HEK293 (cell line): ENCODE data around the gene CUEDC1.

Experiments
- AEBP2 ChIP-seq: fragments of 450-650 bp; formaldehyde crosslinking; IDR thresholded peaks from 2 replicates; pipeline ENCODE4 v1.5.1; 2016; ENCODE audit warnings: missing biosample characterization, missing genetic modification characterization, borderline replicate concordance
- ELK4 ChIP-seq: IDR thresholded peaks from 2 replicates; pipeline ENCODE4 v1.6.1; 2011; ENCODE audit warnings: mild to moderate bottlenecking, low read depth, low read length, borderline replicate concordance
- HOXC10 ChIP-seq: sonication (generic); formaldehyde crosslinking; IDR thresholded peaks from 2 replicates; pipeline ENCODE4 v1.8.1; 2023; ENCODE audit warnings: mild to moderate bottlenecking, missing genetic modification reagents
- HOXD13 ChIP-seq: sonication (generic); formaldehyde crosslinking; IDR thresholded peaks from 2 replicates; pipeline ENCODE4 v1.8.0; 2022; ENCODE audit warnings: missing genetic modification reagents, borderline replicate concordance
- KLF16 ChIP-seq: fragments of 450-650 bp; formaldehyde crosslinking; IDR thresholded peaks from 2 replicates; pipeline ENCODE4 v1.5.1; 2017; ENCODE audit warnings: missing biosample characterization, missing genetic modification characterization
- PRDM6 ChIP-seq: fragments of 450-650 bp; formaldehyde crosslinking; IDR thresholded peaks from 2 replicates; pipeline ENCODE4 v1.5.1; 2017; ENCODE audit warnings: missing biosample characterization, missing genetic modification characterization
- REST ChIP-seq: fragments of 450-650 bp; formaldehyde crosslinking; IDR thresholded peaks from 2 replicates; pipeline ENCODE4 v1.5.1; 2016; ENCODE audit warnings: missing biosample characterization, missing genetic modification characterization
- SP2 ChIP-seq: fragments of 450-650 bp; formaldehyde crosslinking; IDR thresholded peaks from 2 replicates; pipeline ENCODE4 v1.5.1; 2016; ENCODE audit warnings: missing biosample characterization, missing genetic modification characterization
- SP7 ChIP-seq: fragments of 450-650 bp; formaldehyde crosslinking; IDR thresholded peaks from 2 replicates; pipeline ENCODE4 v1.5.1; 2016; ENCODE audit warnings: missing biosample characterization, missing genetic modification characterization
- TCF7L2 ChIP-seq: IDR thresholded peaks from 2 replicates; pipeline ENCODE4 v1.6.1; 2011; ENCODE audit warnings: low read depth, mild to moderate bottlenecking, inconsistent platforms, low read length, moderate library complexity, borderline replicate concordance
- ZBTB48 ChIP-seq: fragments of 450-650 bp; formaldehyde crosslinking; IDR thresholded peaks from 2 replicates; pipeline ENCODE4 v1.5.1; 2016; ENCODE audit warnings: missing biosample characterization, missing genetic modification characterization
- ZBTB7A ChIP-seq: fragments of 450-650 bp; formaldehyde crosslinking; IDR thresholded peaks from 2 replicates; pipeline ENCODE4 v1.5.1; 2016; ENCODE audit warnings: low read depth, missing biosample characterization, missing genetic modification characterization
- ZIC2 ChIP-seq: fragments of 450-650 bp; formaldehyde crosslinking; IDR thresholded peaks from 2 replicates; pipeline ENCODE4 v1.5.1; 2016; ENCODE audit warnings: missing biosample characterization, missing genetic modification characterization
- ZNF169 ChIP-seq: fragments of 450-650 bp; formaldehyde crosslinking; IDR thresholded peaks from 2 replicates; pipeline ENCODE4 v1.5.1; 2016; ENCODE audit warnings: missing biosample characterization, missing genetic modification characterization
- ZNF223 ChIP-seq: fragments of 450-650 bp; formaldehyde crosslinking; IDR thresholded peaks from 2 replicates; pipeline ENCODE4 v1.5.1; 2016; ENCODE audit warnings: missing biosample characterization, missing genetic modification characterization
- ZNF24 ChIP-seq: fragments of 450-650 bp; formaldehyde crosslinking; IDR thresholded peaks from 2 replicates; pipeline ENCODE4 v1.5.1; 2016; ENCODE audit warnings: missing biosample characterization, missing genetic modification characterization
- ZNF302 ChIP-seq: fragments of 450-650 bp; formaldehyde crosslinking; IDR thresholded peaks from 2 replicates; pipeline ENCODE4 v1.5.1; 2016; ENCODE audit warnings: missing biosample characterization, missing genetic modification characterization, low read depth
- ZNF391 ChIP-seq: fragments of 450-650 bp; formaldehyde crosslinking; IDR thresholded peaks from 2 replicates; pipeline ENCODE4 v1.5.1; 2016; ENCODE audit warnings: low read depth, missing biosample characterization, missing genetic modification characterization, borderline replicate concordance
- ZNF404 ChIP-seq: fragments of 450-650 bp; formaldehyde crosslinking; IDR thresholded peaks from 2 replicates; pipeline ENCODE4 v1.5.1; 2017; ENCODE audit warnings: missing biosample characterization, missing genetic modification characterization
- ZNF677 ChIP-seq: fragments of 450-650 bp; IDR thresholded peaks from 2 replicates; pipeline ENCODE4 v1.5.0; 2018; ENCODE audit warnings: missing biosample characterization, mild to moderate bottlenecking, missing genetic modification characterization, moderate library complexity
- ZSCAN4 ChIP-seq: fragments of 450-650 bp; formaldehyde crosslinking; IDR thresholded peaks from 2 replicates; pipeline ENCODE4 v1.5.1; 2017; ENCODE audit warnings: missing biosample characterization, missing genetic modification characterization
- TF ChIP-seq, protein P1 (sequence below): fragments of 450-650 bp; formaldehyde crosslinking; IDR thresholded peaks from 2 replicates; pipeline ENCODE4 v1.5.1; 2016; ENCODE audit warnings: missing biosample characterization, missing genetic modification characterization, borderline replicate concordance
- TF ChIP-seq, protein P2 (sequence below): fragments of 450-650 bp; formaldehyde crosslinking; optimal IDR thresholded peaks from 2 replicates; pipeline ENCODE3; 2016; ENCODE audit warnings: missing biosample characterization, mild to moderate bottlenecking, missing genetic modification characterization

The CUEDC1 gene

GRCh38 chr17:57927048-57927723, 28.0 kb downstream of the CUEDC1 start (continued):
- TF ChIP-seq AEBP2 = no peak
- TF ChIP-seq, protein P1, sequence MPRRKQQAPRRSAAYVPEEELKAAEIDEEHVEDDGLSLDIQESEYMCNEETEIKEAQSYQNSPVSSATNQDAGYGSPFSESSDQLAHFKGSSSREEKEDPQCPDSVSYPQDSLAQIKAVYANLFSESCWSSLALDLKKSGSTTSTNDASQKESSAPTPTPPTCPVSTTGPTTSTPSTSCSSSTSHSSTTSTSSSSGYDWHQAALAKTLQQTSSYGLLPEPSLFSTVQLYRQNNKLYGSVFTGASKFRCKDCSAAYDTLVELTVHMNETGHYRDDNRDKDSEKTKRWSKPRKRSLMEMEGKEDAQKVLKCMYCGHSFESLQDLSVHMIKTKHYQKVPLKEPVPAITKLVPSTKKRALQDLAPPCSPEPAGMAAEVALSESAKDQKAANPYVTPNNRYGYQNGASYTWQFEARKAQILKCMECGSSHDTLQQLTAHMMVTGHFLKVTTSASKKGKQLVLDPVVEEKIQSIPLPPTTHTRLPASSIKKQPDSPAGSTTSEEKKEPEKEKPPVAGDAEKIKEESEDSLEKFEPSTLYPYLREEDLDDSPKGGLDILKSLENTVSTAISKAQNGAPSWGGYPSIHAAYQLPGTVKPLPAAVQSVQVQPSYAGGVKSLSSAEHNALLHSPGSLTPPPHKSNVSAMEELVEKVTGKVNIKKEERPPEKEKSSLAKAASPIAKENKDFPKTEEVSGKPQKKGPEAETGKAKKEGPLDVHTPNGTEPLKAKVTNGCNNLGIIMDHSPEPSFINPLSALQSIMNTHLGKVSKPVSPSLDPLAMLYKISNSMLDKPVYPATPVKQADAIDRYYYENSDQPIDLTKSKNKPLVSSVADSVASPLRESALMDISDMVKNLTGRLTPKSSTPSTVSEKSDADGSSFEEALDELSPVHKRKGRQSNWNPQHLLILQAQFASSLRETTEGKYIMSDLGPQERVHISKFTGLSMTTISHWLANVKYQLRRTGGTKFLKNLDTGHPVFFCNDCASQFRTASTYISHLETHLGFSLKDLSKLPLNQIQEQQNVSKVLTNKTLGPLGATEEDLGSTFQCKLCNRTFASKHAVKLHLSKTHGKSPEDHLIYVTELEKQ (tag by site-specific recombination) = no peak
- peak; percentile 100 for TF ChIP-seq ZIC2 (tag by site-specific recombination)
- no peak for TF ChIP-seq HOXC10 (CRISPR knock-in tag)
- peak; percentile 53; the same call in 1 of the 2 replicates for TF ChIP-seq ZBTB48 (tag by site-specific recombination)
- no peak for TF ChIP-seq ZNF302 (tag by site-specific recombination)
- TF ChIP-seq ZNF677 = no peak
- no peak for TF ChIP-seq ZNF404
- no peak for TF ChIP-seq TCF7L2
- no peak for TF ChIP-seq ZSCAN4
- TF ChIP-seq ZNF169 = no peak
- no peak; the same call in 1 of the 2 replicates for TF ChIP-seq ZNF24
- no peak for TF ChIP-seq ZBTB7A (tag by site-specific recombination)
- TF ChIP-seq ZNF391 (tag by site-specific recombination) = no peak
- no peak for TF ChIP-seq HOXD13 (CRISPR knock-in tag)
- no peak for TF ChIP-seq REST (tag by site-specific recombination)
- TF ChIP-seq SP7 = peak; percentile 80
- TF ChIP-seq PRDM6 (tag by site-specific recombination) = peak; percentile 61
- TF ChIP-seq ELK4 = no peak
- TF ChIP-seq, protein P2, sequence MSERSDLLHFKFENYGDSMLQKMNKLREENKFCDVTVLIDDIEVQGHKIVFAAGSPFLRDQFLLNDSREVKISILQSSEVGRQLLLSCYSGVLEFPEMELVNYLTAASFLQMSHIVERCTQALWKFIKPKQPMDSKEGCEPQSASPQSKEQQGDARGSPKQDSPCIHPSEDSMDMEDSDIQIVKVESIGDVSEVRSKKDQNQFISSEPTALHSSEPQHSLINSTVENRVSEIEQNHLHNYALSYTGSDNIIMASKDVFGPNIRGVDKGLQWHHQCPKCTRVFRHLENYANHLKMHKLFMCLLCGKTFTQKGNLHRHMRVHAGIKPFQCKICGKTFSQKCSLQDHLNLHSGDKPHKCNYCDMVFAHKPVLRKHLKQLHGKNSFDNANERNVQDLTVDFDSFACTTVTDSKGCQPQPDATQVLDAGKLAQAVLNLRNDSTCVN (tag by site-specific recombination) = no peak
- no peak for TF ChIP-seq KLF16 (tag by site-specific recombination)
- TF ChIP-seq ZNF223 (tag by site-specific recombination) = no peak
- TF ChIP-seq SP2 (tag by site-specific recombination) = no peak
